Measurements from ENCODE around the gene PADI4. TPM values are rescaled to one million over a fixed set of nuclear protein-coding genes. Genes with fewer than 3 reads are reported as not detected.

PADI4 gene
- total RNA-seq, 1 experiment from 2014 or later, result not detected

DNA sequence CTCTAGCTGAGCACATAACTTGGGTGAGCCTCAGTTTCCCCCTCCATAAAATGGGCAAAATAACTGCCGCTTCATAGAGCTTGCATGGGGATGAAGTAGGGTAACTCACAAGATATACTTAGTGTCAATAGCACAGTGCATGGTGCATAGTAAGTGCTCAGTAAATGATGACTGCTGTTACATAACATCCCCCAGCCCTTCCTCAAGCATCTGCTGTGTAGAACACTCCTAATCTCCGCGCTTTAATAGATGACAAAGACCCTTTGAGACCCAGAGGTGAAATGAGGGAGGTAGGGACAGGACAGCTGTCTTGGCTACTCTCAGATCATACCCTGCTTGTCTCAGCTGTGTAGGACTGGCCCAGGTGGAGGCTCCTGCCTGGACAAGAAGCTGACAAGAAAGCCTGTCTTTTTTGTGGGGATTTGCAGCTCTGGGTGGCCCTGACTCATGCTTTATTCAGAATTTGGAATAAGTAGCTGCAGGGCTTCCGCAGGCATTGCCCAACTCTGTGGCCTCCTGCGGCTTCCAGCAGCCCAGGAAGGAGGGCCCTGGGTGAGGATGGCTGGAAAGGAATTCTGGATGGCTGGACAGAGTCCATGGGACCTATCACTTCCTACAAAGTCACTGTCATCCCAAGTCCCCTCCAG is 20.7 kb upstream of the PADI4 start:
- in situ Hi-C loops (cut with HindIII; ENCODE audit: low pct_unique_long_range_greater_than_20kb, low sequenced_read_pairs) (no loop called here), intact Hi-C loops (cut with micrococcal nuclease; ENCODE audit: unreplicated experiment) (no loop called here)
- Histone ChIP-seq H3K4me1 (ENCODE audit: control insufficient read depth, insufficient read depth, low read length) (no peaks in the 10 kb centered on the region; the same call in 1 of the 2 replicates), H3K27me3 (ENCODE audit: control insufficient read depth, insufficient read depth, low read length) (no peaks in the 10 kb centered on the region; the same call in 1 of the 2 replicates), H3K36me3 (ENCODE audit: control insufficient read depth, insufficient read depth, low read length) (no peaks in the 10 kb centered on the region), H3K9me3 (ENCODE audit: control insufficient read depth, insufficient read depth, low read depth, low read length) (no peaks in the 10 kb centered on the region), H3K27ac (ENCODE audit: low read length) (no peak overlapping the region), H3K4me3 (ENCODE audit: low read depth in 2 of 2, low read length in 2 of 2) (no peak overlapping the region)
- peak; percentile 18 for DNase-seq (ENCODE audit: low read depth, low spot score)
- BruUV-seq (replicated peaks), result no TSS peak
- TF ChIP-seq, protein P1, sequence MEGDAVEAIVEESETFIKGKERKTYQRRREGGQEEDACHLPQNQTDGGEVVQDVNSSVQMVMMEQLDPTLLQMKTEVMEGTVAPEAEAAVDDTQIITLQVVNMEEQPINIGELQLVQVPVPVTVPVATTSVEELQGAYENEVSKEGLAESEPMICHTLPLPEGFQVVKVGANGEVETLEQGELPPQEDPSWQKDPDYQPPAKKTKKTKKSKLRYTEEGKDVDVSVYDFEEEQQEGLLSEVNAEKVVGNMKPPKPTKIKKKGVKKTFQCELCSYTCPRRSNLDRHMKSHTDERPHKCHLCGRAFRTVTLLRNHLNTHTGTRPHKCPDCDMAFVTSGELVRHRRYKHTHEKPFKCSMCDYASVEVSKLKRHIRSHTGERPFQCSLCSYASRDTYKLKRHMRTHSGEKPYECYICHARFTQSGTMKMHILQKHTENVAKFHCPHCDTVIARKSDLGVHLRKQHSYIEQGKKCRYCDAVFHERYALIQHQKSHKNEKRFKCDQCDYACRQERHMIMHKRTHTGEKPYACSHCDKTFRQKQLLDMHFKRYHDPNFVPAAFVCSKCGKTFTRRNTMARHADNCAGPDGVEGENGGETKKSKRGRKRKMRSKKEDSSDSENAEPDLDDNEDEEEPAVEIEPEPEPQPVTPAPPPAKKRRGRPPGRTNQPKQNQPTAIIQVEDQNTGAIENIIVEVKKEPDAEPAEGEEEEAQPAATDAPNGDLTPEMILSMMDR (IDR thresholded peaks at IDR 0.05), result no peak
- TF ChIP-seq TCF7L2 (IDR thresholded peaks at IDR 0.05; ENCODE audit: low read depth, low read length), result no peak
- TF ChIP-seq POLR2AphosphoS5 (IDR thresholded peaks at IDR 0.05; ENCODE audit: low read depth, low read length), result no peak
- TF ChIP-seq SIN3A (IDR thresholded peaks at IDR 0.05; ENCODE audit: borderline replicate concordance, insufficient read depth, low read depth, low read length), result no peak
- no peak for TF ChIP-seq REST (IDR thresholded peaks at IDR 0.05; ENCODE audit: insufficient read depth in 1 of 2, low read depth in 2 of 2, low read length in 1 of 2)
- ChIA-PET POLR2A (no interaction called here), CTCF (no interaction called here)
- peak; percentile 76 for ATAC-seq

DNA sequence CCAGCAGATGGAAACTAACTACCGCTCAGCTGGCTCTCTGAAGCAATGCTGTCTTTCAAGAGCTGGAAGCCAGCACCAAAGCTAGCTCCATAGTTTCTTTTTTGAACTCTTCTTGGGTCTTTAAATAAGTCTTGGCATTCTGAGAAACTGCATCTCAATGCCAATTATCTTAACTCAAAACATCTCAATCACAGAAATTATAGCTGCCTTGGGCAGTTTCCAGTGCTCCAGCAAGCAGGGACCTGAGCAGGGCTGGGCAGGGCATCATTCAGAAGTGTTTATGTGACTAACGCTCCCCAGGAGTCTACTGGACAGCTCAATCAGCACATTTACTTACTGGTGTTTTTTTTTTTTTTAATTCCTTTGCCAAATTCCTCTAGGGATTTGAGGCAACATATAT is 18.3 kb upstream of the PADI4 start:
- DNase-seq (ENCODE audit: low read depth, low spot score) (no peak), ATAC-seq (no peak)
- Histone ChIP-seq H3K27me3 (ENCODE audit: control insufficient read depth, insufficient read depth, low read length) (no peaks in the 10 kb centered on the region), H3K4me3 (ENCODE audit: low read depth in 2 of 2, low read length in 2 of 2) (no peak overlapping the region), H3K4me1 (ENCODE audit: control insufficient read depth, insufficient read depth, low read length) (no peaks in the 10 kb centered on the region; the same call in 1 of the 2 replicates), H3K36me3 (ENCODE audit: control insufficient read depth, insufficient read depth, low read length) (no peaks in the 10 kb centered on the region), H3K9me3 (ENCODE audit: control insufficient read depth, insufficient read depth, low read depth, low read length) (no peaks in the 10 kb centered on the region), H3K27ac (ENCODE audit: low read length) (no peak overlapping the region)
- no TSS peak for BruUV-seq (replicated peaks)
- ChIA-PET POLR2A (no interaction called here), CTCF (interaction anchor here (0.7 kb wide), 1 partner anchor 43 kb away, joined by 7 read pairs; no protein-coding TSS in a partner anchor)
- intact Hi-C loops (cut with micrococcal nuclease; ENCODE audit: unreplicated experiment) (no loop called here), in situ Hi-C loops (cut with HindIII; ENCODE audit: low pct_unique_long_range_greater_than_20kb, low sequenced_read_pairs) (no loop called here)
- TF ChIP-seq TCF7L2 (IDR thresholded peaks at IDR 0.05; ENCODE audit: low read depth, low read length) (no peak), REST (IDR thresholded peaks at IDR 0.05; ENCODE audit: insufficient read depth in 1 of 2, low read depth in 2 of 2, low read length in 1 of 2) (no peak), SIN3A (IDR thresholded peaks at IDR 0.05; ENCODE audit: borderline replicate concordance, insufficient read depth, low read depth, low read length) (no peak), POLR2AphosphoS5 (IDR thresholded peaks at IDR 0.05; ENCODE audit: low read depth, low read length) (no peak)
- TF ChIP-seq, protein P1 (IDR thresholded peaks at IDR 0.05), result no peak

Measured in Panc1 (cell line).